WERI-Rb-1 (cell line): Measurements from ENCODE around the gene KCNE4.

ENCODE experiments used
- DNase-seq: peaks from one replicate; pipeline ENCODE4 v3.0.0-alpha.2; 2020
- H3K27ac ChIP-seq: fragments of 250-450 bp; sonication (Bioruptor Pico); 2 replicates; pipeline ENCODE4 v1.5.1; 2020; ENCODE audit warnings: mild to moderate bottlenecking, moderate library complexity
- H3K27me3 ChIP-seq: fragments of 250-450 bp; sonication (Bioruptor Pico); 2 replicates; pipeline ENCODE4 v1.5.1; 2021; ENCODE audit warnings: mild to moderate bottlenecking, low read depth, moderate library complexity; ENCODE audit not compliant: insufficient read depth, severe bottlenecking
- H3K36me3 ChIP-seq: fragments of 250-450 bp; sonication (Bioruptor Pico); 2 replicates; pipeline ENCODE4 v1.5.1; 2020; ENCODE audit warnings: mild to moderate bottlenecking, moderate library complexity
- H3K4me3 ChIP-seq: 2 replicates; pipeline ENCODE4 v1.5.1; 2011; ENCODE audit warnings: low read depth, mild to moderate bottlenecking, control low read depth, low read length
- H3K9me3 ChIP-seq: fragments of 250-450 bp; sonication (Bioruptor Pico); 2 replicates; pipeline ENCODE4 v1.5.1; 2021; ENCODE audit warnings: mild to moderate bottlenecking, moderate library complexity; ENCODE audit not compliant: severe bottlenecking
- CTCF ChIP-seq: IDR thresholded peaks from 2 replicates; pipeline ENCODE4 v1.5.1; 2011; ENCODE audit warnings: low read depth, mild to moderate bottlenecking, control low read depth, inconsistent platforms, low read length

Gene KCNE4

GRCh38 chr2:223104336-223105132 lies 52.5 kb downstream of the KCNE4 start:
- Histone ChIP-seq H3K9me3 (peaks cover 2% of the 10 kb centered on the region), H3K27ac (no peak overlapping the region), H3K4me3 (no peak overlapping the region), H3K36me3 (no peaks in the 10 kb centered on the region), H3K27me3 (no peaks in the 10 kb centered on the region)
- DNase-seq = no peak
- TF ChIP-seq CTCF = no peak
